Panc1 (cell line): ENCODE measurements around the gene PPP6R2. TPM values are rescaled to one million over a fixed set of nuclear protein-coding genes. Genes with fewer than 3 reads are reported as not detected.

ENCODE experiments used
- ATAC-seq: fragments of 200-7000 bp; cut with Tn5 transposase; 2 replicates; pipeline ENCODE4 v1.9.1; 2020; ENCODE audit warnings: mild to moderate bottlenecking, moderate library complexity
- BruUV-seq: library from RNA; stranded (reverse); fragments of 400-500 nt; replicated peaks from 2 replicates; lab custom pipeline; 2021; lab: Mats Ljungman, UMichigan
- CTCF ChIA-PET: fragments of 300-600 bp; sonication (Branson Sonifier 250); formaldehyde crosslinking; loops from one replicate; lab custom pipeline; 2022; ENCODE audit warnings: antibody characterized with exemption; lab: Charles Lee
- POLR2A ChIA-PET: fragments of 300-600 bp; sonication (Branson Sonifier 250); formaldehyde crosslinking; loops from one replicate; lab custom pipeline; 2022; ENCODE audit warnings: antibody characterized with exemption; lab: Charles Lee
- DNase-seq: peaks from one replicate; pipeline ENCODE4 v3.0.0-alpha.2; 2010; ENCODE audit warnings: low read depth, low spot score
- H3K27ac ChIP-seq: 2 replicates; pipeline ENCODE4 v1.5.1; 2011; ENCODE audit warnings: mild to moderate bottlenecking, low read length, inconsistent platforms
- H3K27me3 ChIP-seq: fragments of 200-500 bp; sonication (Bioruptor generic); 2 replicates; pipeline ENCODE4 v1.6.0; 2014; ENCODE audit warnings: low read length, inconsistent platforms; ENCODE audit not compliant: control insufficient read depth, insufficient read depth
- H3K36me3 ChIP-seq: fragments of 200-500 bp; sonication (Bioruptor generic); 2 replicates; pipeline ENCODE4 v1.5.1; 2014; ENCODE audit warnings: inconsistent platforms, mild to moderate bottlenecking, low read length, moderate library complexity; ENCODE audit not compliant: control insufficient read depth, insufficient read depth
- H3K4me1 ChIP-seq: 2 replicates; pipeline ENCODE4 v1.5.1; 2011; ENCODE audit warnings: inconsistent platforms, mild to moderate bottlenecking, low read length, moderate library complexity; ENCODE audit not compliant: control insufficient read depth, insufficient read depth
- H3K4me3 ChIP-seq, 2 experiments: 2 replicates each; pipeline ENCODE4 v1.5.1; 2011 to 2012; ENCODE audit warnings: low read depth in 2 of 2, low read length in 2 of 2, mild to moderate bottlenecking in 2 of 2, inconsistent platforms in 1 of 2, moderate library complexity in 1 of 2
- H3K9me3 ChIP-seq: fragments of 200-500 bp; sonication (Bioruptor generic); 2 replicates; pipeline ENCODE4 v1.5.1; 2014; ENCODE audit warnings: low read depth, mild to moderate bottlenecking, inconsistent platforms, low read length, moderate library complexity; ENCODE audit not compliant: control insufficient read depth, insufficient read depth
- POLR2AphosphoS5 ChIP-seq: IDR thresholded peaks from 2 replicates; pipeline ENCODE4 v1.6.1; 2012; ENCODE audit warnings: mild to moderate bottlenecking, low read depth, low read length, moderate library complexity
- SIN3A ChIP-seq: IDR thresholded peaks from 2 replicates; pipeline ENCODE4 v1.6.1; 2012; ENCODE audit warnings: low read depth, mild to moderate bottlenecking, low read length, moderate library complexity, borderline replicate concordance; ENCODE audit not compliant: insufficient read depth
- TCF7L2 ChIP-seq: IDR thresholded peaks from 2 replicates; pipeline ENCODE4 v1.6.1; 2011; ENCODE audit warnings: mild to moderate bottlenecking, low read depth, low read length, inconsistent platforms
- in situ Hi-C: cut with HindIII; loops from 2 replicates; pipeline ENCODE4 v1.10.0; 2016; ENCODE audit warnings: low sequenced_read_pairs, low pct_unique_long_range_greater_than_20kb
- intact Hi-C: fragments of 100-400 bp; cut with micrococcal nuclease; formaldehyde crosslinking; loops from one replicate; pipeline ENCODE4 v1.10.0; 2022; ENCODE audit not compliant: unreplicated experiment
- total RNA-seq: library from RNA; stranded (reverse); gene quantifications from one replicate; pipeline ENCODE4 v1.2.1, GENCODE V29; 2021; ENCODE audit not compliant: unreplicated experiment
- TF ChIP-seq, protein P1 (sequence below): fragments of 450-650 bp; IDR thresholded peaks from 2 replicates; pipeline ENCODE4 v1.5.1; 2017; ENCODE audit warnings: mild to moderate bottlenecking
- TF ChIP-seq, protein P2 (sequence below), 2 experiments: IDR thresholded peaks; 2 replicates each; pipeline ENCODE4 v1.6.1; 2011 to 2012; ENCODE audit warnings: low read depth in 2 of 2, control low read depth in 1 of 2, low read length in 1 of 2, mild to moderate bottlenecking in 1 of 2, moderate library complexity in 1 of 2; ENCODE audit not compliant: insufficient read depth in 1 of 2

The PPP6R2 gene
- total RNA-seq, 1 experiment from 2014 or later: 52.8 TPM

DNA sequence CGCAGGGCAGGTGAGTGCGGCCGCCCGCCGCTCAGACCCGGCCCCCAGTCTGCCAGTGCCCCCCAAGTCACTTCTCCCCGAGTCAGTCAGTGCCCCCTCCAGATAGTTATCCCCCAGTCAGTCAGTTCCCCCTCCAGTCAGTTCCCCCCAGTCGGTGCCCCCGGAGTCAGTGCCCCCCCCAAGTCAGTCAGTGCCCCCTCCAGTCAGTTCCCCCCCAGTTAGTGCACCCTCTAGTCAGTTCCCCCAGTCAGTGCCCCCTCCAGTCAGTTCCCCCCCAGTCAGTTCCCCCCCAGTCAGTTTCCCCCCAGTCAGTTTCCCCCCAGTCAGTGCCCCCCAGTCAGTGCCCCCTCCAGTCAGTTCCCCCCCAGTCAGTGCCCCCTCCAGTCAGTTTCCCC lies 411 bp downstream of the PPP6R2 start:
- ATAC-seq: no peak
- DNase-seq: no peak
- intact Hi-C loops (loop anchor here (5.0 kb wide), 1 partner anchor 71 kb away; the partner anchor contains the start of gene MAPK11), in situ Hi-C loops (no loop called here)
- peak overlapping the region; percentile 51; the same call in 1 of the 2 replicates for H3K27ac ChIP-seq
- ChIA-PET POLR2A (no interaction called here), CTCF (no interaction called here)
- no TSS peak for BruUV-seq
- TF ChIP-seq, protein P1, sequence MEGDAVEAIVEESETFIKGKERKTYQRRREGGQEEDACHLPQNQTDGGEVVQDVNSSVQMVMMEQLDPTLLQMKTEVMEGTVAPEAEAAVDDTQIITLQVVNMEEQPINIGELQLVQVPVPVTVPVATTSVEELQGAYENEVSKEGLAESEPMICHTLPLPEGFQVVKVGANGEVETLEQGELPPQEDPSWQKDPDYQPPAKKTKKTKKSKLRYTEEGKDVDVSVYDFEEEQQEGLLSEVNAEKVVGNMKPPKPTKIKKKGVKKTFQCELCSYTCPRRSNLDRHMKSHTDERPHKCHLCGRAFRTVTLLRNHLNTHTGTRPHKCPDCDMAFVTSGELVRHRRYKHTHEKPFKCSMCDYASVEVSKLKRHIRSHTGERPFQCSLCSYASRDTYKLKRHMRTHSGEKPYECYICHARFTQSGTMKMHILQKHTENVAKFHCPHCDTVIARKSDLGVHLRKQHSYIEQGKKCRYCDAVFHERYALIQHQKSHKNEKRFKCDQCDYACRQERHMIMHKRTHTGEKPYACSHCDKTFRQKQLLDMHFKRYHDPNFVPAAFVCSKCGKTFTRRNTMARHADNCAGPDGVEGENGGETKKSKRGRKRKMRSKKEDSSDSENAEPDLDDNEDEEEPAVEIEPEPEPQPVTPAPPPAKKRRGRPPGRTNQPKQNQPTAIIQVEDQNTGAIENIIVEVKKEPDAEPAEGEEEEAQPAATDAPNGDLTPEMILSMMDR: no peak
- TF ChIP-seq TCF7L2: no peak
- TF ChIP-seq, protein P2, sequence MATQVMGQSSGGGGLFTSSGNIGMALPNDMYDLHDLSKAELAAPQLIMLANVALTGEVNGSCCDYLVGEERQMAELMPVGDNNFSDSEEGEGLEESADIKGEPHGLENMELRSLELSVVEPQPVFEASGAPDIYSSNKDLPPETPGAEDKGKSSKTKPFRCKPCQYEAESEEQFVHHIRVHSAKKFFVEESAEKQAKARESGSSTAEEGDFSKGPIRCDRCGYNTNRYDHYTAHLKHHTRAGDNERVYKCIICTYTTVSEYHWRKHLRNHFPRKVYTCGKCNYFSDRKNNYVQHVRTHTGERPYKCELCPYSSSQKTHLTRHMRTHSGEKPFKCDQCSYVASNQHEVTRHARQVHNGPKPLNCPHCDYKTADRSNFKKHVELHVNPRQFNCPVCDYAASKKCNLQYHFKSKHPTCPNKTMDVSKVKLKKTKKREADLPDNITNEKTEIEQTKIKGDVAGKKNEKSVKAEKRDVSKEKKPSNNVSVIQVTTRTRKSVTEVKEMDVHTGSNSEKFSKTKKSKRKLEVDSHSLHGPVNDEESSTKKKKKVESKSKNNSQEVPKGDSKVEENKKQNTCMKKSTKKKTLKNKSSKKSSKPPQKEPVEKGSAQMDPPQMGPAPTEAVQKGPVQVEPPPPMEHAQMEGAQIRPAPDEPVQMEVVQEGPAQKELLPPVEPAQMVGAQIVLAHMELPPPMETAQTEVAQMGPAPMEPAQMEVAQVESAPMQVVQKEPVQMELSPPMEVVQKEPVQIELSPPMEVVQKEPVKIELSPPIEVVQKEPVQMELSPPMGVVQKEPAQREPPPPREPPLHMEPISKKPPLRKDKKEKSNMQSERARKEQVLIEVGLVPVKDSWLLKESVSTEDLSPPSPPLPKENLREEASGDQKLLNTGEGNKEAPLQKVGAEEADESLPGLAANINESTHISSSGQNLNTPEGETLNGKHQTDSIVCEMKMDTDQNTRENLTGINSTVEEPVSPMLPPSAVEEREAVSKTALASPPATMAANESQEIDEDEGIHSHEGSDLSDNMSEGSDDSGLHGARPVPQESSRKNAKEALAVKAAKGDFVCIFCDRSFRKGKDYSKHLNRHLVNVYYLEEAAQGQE (IDR thresholded peaks at IDR 0.05; ENCODE audit: insufficient read depth in 1 of 2, low read depth in 2 of 2, low read length in 1 of 2): no peak
- TF ChIP-seq POLR2AphosphoS5: no peak
- TF ChIP-seq SIN3A: no peak
- H3K27me3 ChIP-seq: no peaks in the 10 kb centered on the region
- peak overlapping the region; percentile 55 to 64 for H3K4me3 ChIP-seq
- H3K4me1 ChIP-seq: peaks cover 3% of the 10 kb centered on the region; the same call in 1 of the 2 replicates
- no peaks in the 10 kb centered on the region for H3K9me3 ChIP-seq
- H3K36me3 ChIP-seq: no peaks in the 10 kb centered on the region; the same call in 1 of the 2 replicates

DNA sequence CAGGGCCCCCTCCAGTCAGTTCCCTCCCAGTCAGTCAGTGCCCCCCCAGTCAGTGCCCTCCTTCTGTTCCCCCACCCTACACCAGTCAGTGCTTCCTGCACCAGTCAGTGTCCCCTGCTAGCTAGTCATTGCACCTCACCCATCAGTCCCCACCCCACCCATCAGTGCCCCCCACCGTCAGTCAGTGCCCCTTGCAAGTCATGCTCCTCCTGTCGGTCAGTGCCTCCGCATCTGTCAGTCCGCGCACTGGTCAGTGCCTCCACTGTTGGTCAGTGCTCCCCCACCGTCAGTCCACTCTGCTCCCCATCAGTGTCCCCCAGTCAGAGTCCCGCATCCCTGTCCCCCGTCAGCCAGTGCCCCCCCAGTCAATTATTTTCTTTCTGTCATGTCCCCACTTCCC lies 3.3 kb downstream of the PPP6R2 start:
- Histone ChIP-seq H3K27me3 (no peaks in the 10 kb centered on the region), H3K36me3 (no peaks in the 10 kb centered on the region; the same call in 1 of the 2 replicates), H3K9me3 (no peaks in the 10 kb centered on the region), H3K4me3 (no peak overlapping the region), H3K27ac (no peak overlapping the region), H3K4me1 (no peaks in the 10 kb centered on the region)
- in situ Hi-C loops: no loop called here
- ChIA-PET CTCF (no interaction called here), POLR2A (no interaction called here)
- no TSS peak for BruUV-seq
- ATAC-seq: no peak
- no peak for DNase-seq
- intact Hi-C loops: no loop called here
- TF ChIP-seq SIN3A (no peak), POLR2AphosphoS5 (no peak), TCF7L2 (no peak)
- TF ChIP-seq, protein P2 (IDR thresholded peaks at IDR 0.05; ENCODE audit: insufficient read depth in 1 of 2, low read depth in 2 of 2, low read length in 1 of 2): no peak
- TF ChIP-seq, protein P1: no peak
